CD4-positive, alpha-beta T cell treated with Interleukin-4 for 1 hour (primary cell): ENCODE results near the gene ATP10A.

Experiments used
- DNase-seq, 2 donors: peaks; one replicate each; pipeline ENCODE4 v3.0.0-alpha.2; 2020 to 2022

ATP10A gene, protein sequence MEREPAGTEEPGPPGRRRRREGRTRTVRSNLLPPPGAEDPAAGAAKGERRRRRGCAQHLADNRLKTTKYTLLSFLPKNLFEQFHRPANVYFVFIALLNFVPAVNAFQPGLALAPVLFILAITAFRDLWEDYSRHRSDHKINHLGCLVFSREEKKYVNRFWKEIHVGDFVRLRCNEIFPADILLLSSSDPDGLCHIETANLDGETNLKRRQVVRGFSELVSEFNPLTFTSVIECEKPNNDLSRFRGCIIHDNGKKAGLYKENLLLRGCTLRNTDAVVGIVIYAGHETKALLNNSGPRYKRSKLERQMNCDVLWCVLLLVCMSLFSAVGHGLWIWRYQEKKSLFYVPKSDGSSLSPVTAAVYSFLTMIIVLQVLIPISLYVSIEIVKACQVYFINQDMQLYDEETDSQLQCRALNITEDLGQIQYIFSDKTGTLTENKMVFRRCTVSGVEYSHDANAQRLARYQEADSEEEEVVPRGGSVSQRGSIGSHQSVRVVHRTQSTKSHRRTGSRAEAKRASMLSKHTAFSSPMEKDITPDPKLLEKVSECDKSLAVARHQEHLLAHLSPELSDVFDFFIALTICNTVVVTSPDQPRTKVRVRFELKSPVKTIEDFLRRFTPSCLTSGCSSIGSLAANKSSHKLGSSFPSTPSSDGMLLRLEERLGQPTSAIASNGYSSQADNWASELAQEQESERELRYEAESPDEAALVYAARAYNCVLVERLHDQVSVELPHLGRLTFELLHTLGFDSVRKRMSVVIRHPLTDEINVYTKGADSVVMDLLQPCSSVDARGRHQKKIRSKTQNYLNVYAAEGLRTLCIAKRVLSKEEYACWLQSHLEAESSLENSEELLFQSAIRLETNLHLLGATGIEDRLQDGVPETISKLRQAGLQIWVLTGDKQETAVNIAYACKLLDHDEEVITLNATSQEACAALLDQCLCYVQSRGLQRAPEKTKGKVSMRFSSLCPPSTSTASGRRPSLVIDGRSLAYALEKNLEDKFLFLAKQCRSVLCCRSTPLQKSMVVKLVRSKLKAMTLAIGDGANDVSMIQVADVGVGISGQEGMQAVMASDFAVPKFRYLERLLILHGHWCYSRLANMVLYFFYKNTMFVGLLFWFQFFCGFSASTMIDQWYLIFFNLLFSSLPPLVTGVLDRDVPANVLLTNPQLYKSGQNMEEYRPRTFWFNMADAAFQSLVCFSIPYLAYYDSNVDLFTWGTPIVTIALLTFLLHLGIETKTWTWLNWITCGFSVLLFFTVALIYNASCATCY (N-terminal part only)

GRCh38 chr15:25863111-25863967 is at the start of gene ATP10A:
Gene ATP10A, minus strand, starts transcription at chr15:25863327. Its CDS starts 231 bp downstream, at chr15:25863096.
- peak in 1 of 2 donors; percentile 49 for DNase-seq

- DNase-seq = no peak
These were observed 48.9 kb upstream of the ATP10A start for GRCh38 chr15:25912035-25912434.

- DNase-seq = no peak
These were observed 47.7 kb upstream of the ATP10A start for GRCh38 chr15:25910832-25911231.

GRCh38 chr15:25909806-25910205 is 46.7 kb upstream of the ATP10A start:
- no peak for DNase-seq

GRCh38 chr15:25909325-25909724 is 46.2 kb upstream of the ATP10A start:
- DNase-seq = no peak

- DNase-seq = no peak
These were observed 42.0 kb upstream of the ATP10A start for GRCh38 chr15:25905140-25905539.

- no peak for DNase-seq
These were observed 40.0 kb upstream of the ATP10A start for GRCh38 chr15:25903024-25903581.

- DNase-seq = no peak
These were observed 38.9 kb upstream of the ATP10A start for GRCh38 chr15:25901811-25902605.

GRCh38 chr15:25900901-25901300 is 37.8 kb upstream of the ATP10A start:
- no peak for DNase-seq

GRCh38 chr15:25900431-25900830 is 37.3 kb upstream of the ATP10A start:
- DNase-seq = no peak

DNA sequence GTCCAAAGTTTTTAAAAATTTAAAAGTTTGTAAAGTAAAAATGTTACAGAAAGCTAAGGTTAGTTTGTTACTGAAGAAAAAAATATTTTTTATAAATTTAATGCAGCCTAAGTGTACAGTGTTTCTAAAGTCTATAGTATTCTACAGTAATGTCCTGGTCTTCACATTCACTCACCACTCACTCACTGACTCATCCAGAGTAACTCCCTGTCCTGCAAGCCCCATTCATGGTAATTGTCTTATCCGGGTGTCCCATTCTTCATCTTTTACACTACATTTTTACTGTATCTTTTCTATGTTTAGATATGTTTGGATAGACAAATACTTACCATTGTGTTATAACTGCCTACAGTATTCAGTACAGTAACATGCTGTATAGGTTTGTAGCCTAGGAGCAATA is 36.7 kb upstream of the ATP10A start:
- DNase-seq = no peak

GRCh38 chr15:25897658-25898057 is 34.5 kb upstream of the ATP10A start:
- DNase-seq = no peak

DNA sequence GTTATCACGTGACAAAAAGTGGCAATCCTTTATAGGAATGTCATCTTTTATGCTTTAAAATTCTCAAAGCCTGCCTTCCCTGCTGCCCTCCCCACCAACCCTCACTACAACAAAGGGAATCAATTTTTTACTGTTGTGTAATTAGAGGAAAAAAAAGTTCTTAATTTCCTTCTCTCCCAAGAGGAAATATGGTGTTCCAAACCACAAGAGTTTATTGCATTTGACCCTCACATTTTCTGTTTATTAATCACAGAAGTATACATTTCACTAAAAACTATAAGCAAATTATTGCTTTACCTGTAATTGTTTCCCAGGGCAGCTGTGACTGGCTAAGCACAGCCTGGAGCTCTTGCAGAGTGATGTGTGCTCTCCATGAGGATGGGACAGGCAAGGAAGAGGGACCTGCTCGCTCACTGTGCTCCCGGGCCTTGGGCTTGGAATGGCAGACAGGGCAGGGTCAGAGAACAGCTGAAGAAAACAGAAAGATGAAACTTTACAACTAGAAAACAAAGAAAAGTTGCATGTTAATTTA is 31.3 kb upstream of the ATP10A start:
- no peak for DNase-seq

DNA sequence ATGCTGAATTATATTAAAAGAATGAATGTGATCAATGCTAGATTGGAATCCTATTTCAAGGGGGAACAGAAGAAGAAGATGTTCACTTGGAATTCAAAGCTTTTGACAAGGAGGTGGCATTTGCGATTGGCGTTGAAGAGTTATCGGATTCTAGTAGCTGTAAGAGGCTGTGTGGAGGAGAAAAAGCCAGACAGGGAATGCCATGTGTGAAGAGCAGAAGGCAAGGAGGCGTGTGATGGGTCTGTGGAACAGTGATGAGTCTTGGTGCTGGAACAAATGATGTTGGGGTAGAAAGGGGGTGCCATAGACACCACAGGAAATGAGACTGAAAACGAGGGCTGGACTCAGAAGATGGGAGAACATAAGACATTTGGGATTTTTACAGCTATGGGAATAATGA is 30.5 kb upstream of the ATP10A start:
- DNase-seq = no peak

- DNase-seq = no peak
These were observed 29.0 kb upstream of the ATP10A start for GRCh38 chr15:25892126-25892525.

GRCh38 chr15:25891081-25891480 is 28.0 kb upstream of the ATP10A start:
- DNase-seq = no peak

GRCh38 chr15:25890529-25890928 is 27.4 kb upstream of the ATP10A start:
- no peak for DNase-seq

GRCh38 chr15:25887870-25888269 is 24.7 kb upstream of the ATP10A start:
- DNase-seq = no peak

DNA sequence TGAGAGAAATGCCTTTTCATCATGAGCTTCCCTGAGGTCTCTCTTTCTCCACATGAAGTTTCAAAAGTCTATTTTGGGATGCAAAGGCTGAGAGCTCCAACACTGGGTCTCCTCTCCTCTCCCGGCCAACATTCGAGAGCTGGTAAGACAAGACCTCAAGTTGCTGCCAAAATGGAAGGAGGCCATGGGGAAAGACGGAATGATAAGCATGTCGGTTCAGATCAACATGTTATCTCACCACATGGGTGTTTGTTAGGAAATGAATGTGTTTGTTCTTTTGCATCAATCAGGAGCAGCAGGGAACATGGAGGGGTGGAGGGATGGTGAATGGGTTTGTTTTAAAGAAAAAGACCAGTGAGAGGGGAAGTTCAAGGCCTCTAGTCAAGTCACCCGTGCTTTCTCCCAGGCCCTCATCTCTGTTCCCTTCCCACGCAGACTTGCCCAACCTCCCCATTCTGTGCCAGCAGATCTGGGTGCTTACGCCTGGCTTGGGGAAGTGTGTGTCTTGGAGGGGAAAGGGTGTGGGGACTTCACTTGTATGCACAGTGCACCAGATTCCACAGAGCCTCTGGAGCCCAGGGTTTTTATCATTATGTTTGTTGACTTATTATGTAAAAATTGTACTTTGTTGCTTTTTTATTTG is 23.5 kb upstream of the ATP10A start:
- DNase-seq = no peak

GRCh38 chr15:25884370-25884769 is 21.2 kb upstream of the ATP10A start:
- DNase-seq = no peak
